A172 (cell line): ENCODE results near the gene CYSLTR2. TPM values are rescaled to one million over a fixed set of nuclear protein-coding genes. Genes with fewer than 3 reads are reported as not detected.

Experiments used
- DNase-seq: peaks from one replicate; pipeline ENCODE4 v3.0.0-alpha.2; 2015; ENCODE audit warnings: low spot score
- total RNA-seq: library from RNA; depleted of rRNA; stranded (reverse); fragments of >200 nt; shearing (Covaris generic); gene quantifications from 2 replicates; pipeline ENCODE4 v1.2.3, GENCODE V29; 2014; rRNA removed

Gene CYSLTR2, protein sequence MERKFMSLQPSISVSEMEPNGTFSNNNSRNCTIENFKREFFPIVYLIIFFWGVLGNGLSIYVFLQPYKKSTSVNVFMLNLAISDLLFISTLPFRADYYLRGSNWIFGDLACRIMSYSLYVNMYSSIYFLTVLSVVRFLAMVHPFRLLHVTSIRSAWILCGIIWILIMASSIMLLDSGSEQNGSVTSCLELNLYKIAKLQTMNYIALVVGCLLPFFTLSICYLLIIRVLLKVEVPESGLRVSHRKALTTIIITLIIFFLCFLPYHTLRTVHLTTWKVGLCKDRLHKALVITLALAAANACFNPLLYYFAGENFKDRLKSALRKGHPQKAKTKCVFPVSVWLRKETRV
- total RNA-seq = not detected in 2 replicates

DNA sequence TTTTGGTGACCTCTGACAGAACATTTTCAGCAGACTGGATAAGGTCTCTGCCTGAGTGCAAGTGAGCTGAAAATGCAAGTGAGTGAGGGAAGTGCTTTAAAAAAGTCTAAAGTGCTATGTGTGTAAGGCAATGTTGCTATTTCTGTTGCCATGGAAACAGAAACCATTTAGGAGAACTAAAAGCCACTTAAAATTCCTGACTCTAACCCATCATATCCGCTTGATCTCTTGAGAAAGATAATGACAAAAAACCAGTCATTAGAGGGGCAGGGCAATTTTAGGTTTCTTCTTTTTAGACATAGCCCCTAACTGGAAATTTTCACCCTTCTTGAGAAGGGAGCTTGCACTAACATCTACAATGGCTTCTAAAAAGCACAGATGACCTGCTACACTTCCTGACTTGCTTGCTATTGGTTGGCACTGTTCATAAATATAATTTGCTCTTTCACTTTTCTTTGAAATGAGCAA lies at the start of gene CYSLTR2:
TSS of gene CYSLTR2 (plus strand) at position 458 of the 468 bp plus-strand sequence. CDS start 52,889 bp downstream, outside the sequence.
- DNase-seq = peak; percentile 18

DNA sequence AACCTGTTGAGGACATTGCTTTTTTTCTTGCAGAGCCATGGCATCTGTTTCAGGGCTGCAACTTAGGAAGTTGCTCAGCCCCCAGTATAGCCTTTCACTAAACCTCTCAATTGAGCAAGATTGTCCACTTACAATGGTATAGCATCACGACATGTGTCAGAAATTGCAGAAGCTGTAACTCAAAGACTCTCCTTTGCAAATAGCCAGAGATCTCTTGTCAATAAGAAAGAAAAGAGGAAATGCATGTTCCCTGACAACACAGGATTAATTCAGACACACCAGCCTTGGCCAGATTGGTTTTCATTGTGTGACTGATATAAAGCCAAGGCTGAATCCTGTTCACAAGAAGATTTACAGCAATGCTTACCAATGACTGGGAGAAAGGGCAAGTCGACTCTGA lies 38.7 kb upstream of the CYSLTR2 start:
- DNase-seq = no peak

- no peak for DNase-seq
Measured at GRCh38 chr13:48618937-48619336, 34.8 kb upstream of the CYSLTR2 start.

DNA sequence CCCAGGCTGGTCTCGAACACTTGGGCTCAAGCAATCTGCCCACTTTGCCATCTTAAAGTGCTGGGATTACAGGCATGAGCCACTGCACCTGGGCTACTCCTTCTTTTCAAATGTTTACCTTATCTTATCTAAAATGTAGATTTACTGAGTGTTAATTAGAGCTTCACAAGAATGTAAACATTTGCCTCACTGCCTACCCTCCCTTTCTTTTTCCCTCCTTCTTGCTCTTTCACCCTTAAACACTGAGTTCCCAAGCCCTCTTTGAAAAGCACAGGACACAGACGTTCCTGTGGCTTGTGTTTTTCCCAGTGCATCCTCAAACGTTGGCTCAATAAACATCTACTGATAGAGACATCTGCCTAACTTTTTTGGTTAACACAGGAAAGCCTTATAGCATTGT lies 32.7 kb upstream of the CYSLTR2 start:
- DNase-seq = no peak

DNA sequence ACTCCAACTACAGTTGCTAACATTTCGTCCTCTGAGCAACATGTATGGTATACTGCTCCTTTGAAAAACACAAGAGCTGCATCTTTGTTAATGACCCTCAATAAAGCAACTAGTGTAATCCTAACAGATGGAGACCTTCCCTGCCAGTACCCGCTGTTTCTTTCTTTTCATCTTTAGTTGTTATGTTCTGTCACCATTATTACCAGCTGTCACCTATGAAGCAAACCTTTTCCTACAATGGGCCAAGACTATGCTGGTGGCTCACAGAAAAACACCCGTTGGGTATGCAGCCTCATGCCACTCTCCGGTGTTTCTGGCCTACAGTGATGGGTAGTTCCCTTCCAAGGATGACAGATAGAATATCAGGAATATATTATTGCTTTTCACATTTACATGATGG lies 29.7 kb upstream of the CYSLTR2 start:
- DNase-seq = no peak

GRCh38 chr13:48624858-48625257 lies 28.9 kb upstream of the CYSLTR2 start:
- DNase-seq = no peak

DNA sequence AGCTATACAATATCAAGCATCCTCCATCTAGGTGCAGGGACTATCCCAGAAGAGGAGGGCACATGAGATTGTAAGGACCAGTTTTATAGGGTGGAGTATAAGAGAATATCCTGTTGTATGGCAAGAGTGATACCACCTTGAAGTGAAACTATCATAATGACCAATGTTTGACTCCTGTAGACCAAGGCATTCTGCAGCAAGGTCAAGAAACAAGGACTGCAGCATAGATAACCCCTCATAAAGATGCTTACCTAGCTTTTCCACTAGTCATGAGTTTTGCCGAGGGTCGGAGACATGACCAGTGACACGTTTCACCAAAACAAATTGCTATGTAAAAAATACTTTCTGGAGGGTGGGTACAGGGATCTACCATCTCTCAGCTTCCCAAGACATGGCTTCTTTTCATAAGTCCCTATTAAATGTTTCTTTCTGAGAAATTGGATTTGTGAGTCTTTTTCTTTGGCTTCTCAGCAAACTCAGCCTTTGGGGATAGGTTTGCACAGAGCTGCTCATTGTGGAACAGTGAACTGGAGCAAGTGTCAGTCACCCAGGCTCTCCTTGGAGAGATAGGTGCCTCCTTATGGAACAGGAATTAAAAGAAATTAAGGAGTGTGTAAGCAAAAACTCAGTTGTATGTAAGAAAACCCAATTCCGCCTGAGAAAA lies 28.2 kb upstream of the CYSLTR2 start:
- no peak for DNase-seq

DNA sequence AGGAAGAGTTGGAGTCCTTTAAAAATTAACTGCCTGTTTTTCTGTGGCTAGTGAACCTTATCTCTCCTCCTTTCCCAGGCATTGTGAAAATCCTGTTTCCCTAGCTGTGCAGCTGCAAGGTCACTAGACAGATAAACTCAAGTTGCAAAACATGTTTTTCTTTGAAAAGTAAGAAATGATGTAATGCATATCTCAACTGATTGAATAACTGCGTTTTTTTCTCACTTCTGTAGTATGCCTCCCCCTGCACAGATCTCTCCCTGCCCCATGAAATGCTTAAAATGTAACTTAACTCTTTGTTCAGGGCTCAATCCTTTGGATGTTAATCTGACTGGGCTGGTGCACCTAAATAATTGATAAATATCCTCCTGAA lies 27.7 kb upstream of the CYSLTR2 start:
- DNase-seq = no peak

DNA sequence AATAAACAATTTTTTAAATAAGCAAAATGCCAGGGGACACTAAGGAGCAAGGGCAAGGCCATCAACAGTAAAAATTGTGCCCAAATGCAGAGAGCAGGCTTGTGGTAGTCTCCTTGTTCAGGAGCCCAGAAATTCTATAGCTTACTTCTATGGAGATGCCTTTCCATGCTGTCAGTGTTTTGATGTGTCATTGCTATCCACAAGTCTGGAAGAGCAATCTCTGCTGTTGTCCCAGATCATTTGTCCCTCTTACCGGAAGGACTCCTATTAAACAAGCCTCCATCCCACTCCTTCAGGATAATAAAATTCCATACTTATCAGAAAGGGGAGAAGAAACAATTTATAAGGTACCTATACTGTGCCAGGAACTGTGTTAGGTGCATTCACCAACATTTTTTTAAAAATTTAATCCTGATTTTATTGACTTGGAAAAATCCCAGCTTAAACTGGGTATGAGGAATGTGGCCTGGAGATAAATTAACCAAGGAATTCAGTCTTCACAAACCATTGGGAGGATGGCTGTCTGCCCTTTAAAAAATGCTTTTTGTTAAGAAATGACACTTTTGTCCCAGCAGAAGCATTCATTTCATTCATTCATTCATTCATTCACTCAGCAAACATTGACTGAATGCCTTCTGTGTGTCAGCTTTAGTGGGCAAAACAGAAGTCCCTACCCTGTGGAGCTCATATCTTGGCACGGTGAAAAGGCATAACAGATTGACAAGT lies 26.8 kb upstream of the CYSLTR2 start:
- no peak for DNase-seq

- no peak for DNase-seq
Measured at GRCh38 chr13:48629277-48629676, 24.5 kb upstream of the CYSLTR2 start.

GRCh38 chr13:48630291-48630690 lies 23.4 kb upstream of the CYSLTR2 start:
- DNase-seq = no peak

DNA sequence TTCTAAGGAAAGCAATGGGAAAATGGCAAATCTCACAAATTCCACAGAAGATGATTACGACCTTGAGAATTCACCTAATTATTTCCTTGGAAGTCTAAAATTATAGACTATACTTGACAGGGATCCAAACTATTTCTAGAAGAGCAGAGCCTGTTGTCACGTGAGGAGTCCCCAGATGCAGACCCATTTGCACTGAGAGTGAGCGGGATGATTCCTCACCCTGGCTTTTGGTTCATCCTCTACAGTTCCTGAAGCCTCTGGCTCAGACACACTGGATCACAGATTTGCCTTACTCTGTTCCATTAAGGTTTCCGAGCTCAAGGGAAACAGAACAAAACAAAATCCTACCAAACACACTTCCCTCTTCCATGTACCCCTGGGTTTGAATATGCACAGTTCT lies 23.0 kb upstream of the CYSLTR2 start:
- no peak for DNase-seq

- no peak for DNase-seq
Measured at GRCh38 chr13:48631441-48631840, 22.3 kb upstream of the CYSLTR2 start.

DNA sequence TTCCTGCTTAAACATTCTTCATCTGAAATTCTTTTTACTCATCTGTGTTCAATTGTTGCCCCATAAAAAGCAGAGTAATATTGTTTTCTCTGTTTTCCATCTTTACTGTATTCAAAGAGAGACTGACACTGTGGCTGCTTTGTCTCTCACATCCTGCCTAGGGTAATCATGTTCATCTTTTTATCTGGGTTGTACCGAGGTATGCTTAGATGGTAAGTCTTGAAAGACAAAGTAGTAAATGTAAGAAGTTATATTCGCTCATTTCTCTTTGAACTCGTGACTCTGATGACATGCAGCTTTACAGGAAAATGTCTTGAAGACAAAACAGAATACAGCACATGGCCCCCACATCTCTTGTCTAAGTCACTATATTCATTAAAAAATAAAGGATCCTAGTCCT lies 20.0 kb upstream of the CYSLTR2 start:
- no peak for DNase-seq

- DNase-seq = no peak
Measured at GRCh38 chr13:48634636-48635035, 19.1 kb upstream of the CYSLTR2 start.

GRCh38 chr13:48635478-48635877 lies 18.3 kb upstream of the CYSLTR2 start:
- no peak for DNase-seq

GRCh38 chr13:48636550-48636949 lies 17.2 kb upstream of the CYSLTR2 start:
- DNase-seq = no peak

- no peak for DNase-seq
Measured at GRCh38 chr13:48637601-48638000, 16.1 kb upstream of the CYSLTR2 start.

DNA sequence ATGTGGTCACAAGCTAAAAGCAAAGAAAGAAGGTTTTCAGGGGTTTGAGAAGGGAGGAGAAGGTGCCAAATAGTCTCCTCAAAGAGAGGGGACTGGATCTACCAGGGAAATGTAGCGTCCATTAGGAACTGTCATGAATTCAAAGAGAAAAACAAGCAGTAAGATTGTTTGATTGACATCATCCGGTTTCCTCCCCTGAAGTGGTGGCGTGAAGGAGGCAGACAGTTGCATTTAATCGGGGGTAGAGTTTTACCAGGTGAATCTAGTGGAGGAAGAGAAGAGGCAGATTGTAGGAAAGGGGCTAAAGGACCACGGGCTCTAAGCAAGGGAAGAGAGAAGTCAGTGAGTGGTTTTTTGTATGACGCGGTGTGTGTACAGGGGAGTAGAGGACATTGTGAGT lies 13.0 kb upstream of the CYSLTR2 start:
- DNase-seq = no peak

- no peak for DNase-seq
Measured at GRCh38 chr13:48641404-48641803, 12.3 kb upstream of the CYSLTR2 start.

GRCh38 chr13:48642061-48642460 lies 11.7 kb upstream of the CYSLTR2 start:
- DNase-seq = no peak

- no peak for DNase-seq
Measured at GRCh38 chr13:48643159-48643558, 10.6 kb upstream of the CYSLTR2 start.

DNA sequence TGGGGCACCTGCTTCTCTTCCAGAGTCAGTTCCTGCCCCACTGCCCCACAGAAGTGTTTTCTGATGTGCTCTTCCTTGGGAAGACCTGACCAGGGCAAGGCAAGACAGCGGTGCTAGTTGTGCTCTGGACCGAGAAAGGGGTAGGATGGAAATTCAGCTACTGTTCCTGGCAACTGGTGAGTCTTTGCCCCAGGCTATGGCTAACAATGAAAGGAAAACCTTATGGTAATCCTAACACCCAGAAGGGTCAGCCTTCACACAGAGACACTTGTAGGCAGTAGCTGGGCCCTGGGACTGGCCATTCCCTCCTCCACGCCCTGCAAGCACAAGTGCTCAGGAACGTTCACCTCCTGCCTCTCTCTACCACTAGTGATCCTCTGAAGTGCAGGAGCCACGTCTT lies 9.6 kb upstream of the CYSLTR2 start:
- no peak for DNase-seq
